H9 (cell line): Measurements from ENCODE around the gene LYSET. TPM values are rescaled to one million over a fixed set of nuclear protein-coding genes. Genes with fewer than 3 reads are reported as not detected.

Source experiments
- DNase-seq: peaks from one replicate; pipeline ENCODE4 v3.0.0-alpha.2; 2017
- H2AFZ ChIP-seq: one replicate; pipeline ENCODE4 v1.6.1; 2013; ENCODE audit warnings: mild to moderate bottlenecking, low read length, control low read depth, moderate library complexity
- H2AK5ac ChIP-seq: 2 replicates; pipeline ENCODE4 v1.6.1; 2013; ENCODE audit warnings: low read length, control low read depth, mixed read lengths; ENCODE audit not compliant: insufficient read length
- H2BK120ac ChIP-seq: one replicate; pipeline ENCODE4 v1.6.1; 2013; ENCODE audit warnings: low read depth, mild to moderate bottlenecking, low read length, control low read depth, inconsistent platforms; ENCODE audit not compliant: poor library complexity, severe bottlenecking
- H2BK12ac ChIP-seq: 2 replicates; pipeline ENCODE4 v1.6.1; 2013; ENCODE audit warnings: low read length, control low read depth, mixed read lengths, low read depth; ENCODE audit not compliant: insufficient read length
- H2BK15ac ChIP-seq: 2 replicates; pipeline ENCODE4 v1.6.1; 2013; ENCODE audit warnings: low read depth, low read length, control low read depth
- H2BK20ac ChIP-seq: one replicate; pipeline ENCODE4 v1.6.1; 2013; ENCODE audit warnings: low read depth, mild to moderate bottlenecking, low read length, control low read depth, inconsistent platforms; ENCODE audit not compliant: poor library complexity, severe bottlenecking
- H2BK5ac ChIP-seq: 2 replicates; pipeline ENCODE4 v1.6.1; 2013; ENCODE audit warnings: low read length, control low read depth, mixed read lengths; ENCODE audit not compliant: insufficient read length
- H3K14ac ChIP-seq: 2 replicates; pipeline ENCODE4 v1.6.1; 2013; ENCODE audit warnings: low read length, control low read depth; ENCODE audit not compliant: insufficient read depth
- H3K18ac ChIP-seq: 2 replicates; pipeline ENCODE4 v1.6.1; 2013; ENCODE audit warnings: low read depth, mild to moderate bottlenecking, mixed read lengths, low read length, control low read depth; ENCODE audit not compliant: insufficient read length
- H3K23ac ChIP-seq: 2 replicates; pipeline ENCODE4 v1.6.1; 2013; ENCODE audit warnings: low read length, control low read depth, mixed read lengths, low read depth; ENCODE audit not compliant: insufficient read length
- H3K23me2 ChIP-seq: 2 replicates; pipeline ENCODE4 v1.6.1; 2013; ENCODE audit warnings: low read depth, mild to moderate bottlenecking, mixed read lengths, low read length, control low read depth; ENCODE audit not compliant: insufficient read length, poor library complexity, severe bottlenecking
- H3K27ac ChIP-seq: 2 replicates; pipeline ENCODE4 v1.5.1; 2013; ENCODE audit warnings: low read length, control low read depth, mixed read lengths, low read depth; ENCODE audit not compliant: insufficient read length
- H3K27me3 ChIP-seq: 2 replicates; pipeline ENCODE4 v1.6.1; 2013; ENCODE audit warnings: low read length, control low read depth, inconsistent platforms; ENCODE audit not compliant: insufficient read depth
- H3K4ac ChIP-seq: 2 replicates; pipeline ENCODE4 v1.6.1; 2013; ENCODE audit warnings: low read depth, mild to moderate bottlenecking, control low read depth, inconsistent platforms, low read length, moderate library complexity
- H3K4me1 ChIP-seq: 2 replicates; pipeline ENCODE4 v1.6.1; 2013; ENCODE audit warnings: low read length, control low read depth, inconsistent platforms; ENCODE audit not compliant: insufficient read depth
- H3K4me2 ChIP-seq: 2 replicates; pipeline ENCODE4 v1.6.1; 2013; ENCODE audit warnings: low read length, control low read depth, mixed read lengths; ENCODE audit not compliant: insufficient read length, insufficient read depth
- H3K56ac ChIP-seq: 2 replicates; pipeline ENCODE4 v1.6.1; 2013; ENCODE audit warnings: low read depth, mild to moderate bottlenecking, mixed read lengths, low read length, control low read depth; ENCODE audit not compliant: insufficient read length
- H3K79me1 ChIP-seq: 2 replicates; pipeline ENCODE4 v1.6.1; 2013; ENCODE audit warnings: low read depth, mild to moderate bottlenecking, moderate library complexity, low read length, control low read depth, inconsistent platforms; ENCODE audit not compliant: insufficient read depth, poor library complexity, severe bottlenecking
- H3K79me2 ChIP-seq: 2 replicates; pipeline ENCODE4 v1.6.1; 2013; ENCODE audit warnings: low read length, control low read depth, inconsistent platforms; ENCODE audit not compliant: insufficient read depth
- H3K9ac ChIP-seq: 2 replicates; pipeline ENCODE4 v1.6.1; 2013; ENCODE audit warnings: low read length, control low read depth, mixed read lengths; ENCODE audit not compliant: insufficient read length; ENCODE audit errors: extremely low read depth
- H3K9me3 ChIP-seq: one replicate; pipeline ENCODE4 v1.6.1; 2013; ENCODE audit warnings: low read depth, low read length, inconsistent platforms; ENCODE audit not compliant: control insufficient read depth
- H3T11ph ChIP-seq: one replicate; pipeline ENCODE4 v1.6.1; 2013; ENCODE audit warnings: mild to moderate bottlenecking, low read length, control low read depth, inconsistent platforms
- H4K20me1 ChIP-seq: one replicate; pipeline ENCODE4 v1.6.1; 2013; ENCODE audit not compliant: control insufficient read depth, insufficient read length, insufficient read depth
- H4K5ac ChIP-seq: 2 replicates; pipeline ENCODE4 v1.6.1; 2013; ENCODE audit warnings: low read depth, mild to moderate bottlenecking, mixed read lengths, low read length, control low read depth; ENCODE audit not compliant: insufficient read length
- H4K8ac ChIP-seq: replicated peaks from 2 replicates; pipeline ENCODE4 v1.6.1; 2013; ENCODE audit warnings: low read length, control low read depth, mixed read lengths, low read depth; ENCODE audit not compliant: insufficient read length
- H4K91ac ChIP-seq: 2 replicates; pipeline ENCODE4 v1.6.1; 2013; ENCODE audit warnings: low read depth, mild to moderate bottlenecking, moderate library complexity, mixed read lengths, low read length, control low read depth; ENCODE audit not compliant: insufficient read length
- H3K27ac Mint-ChIP-seq, 3 experiments: 2 replicates in 2 of 3; 3 replicates in 1 of 3; pipeline ENCODE4 v1.8.0; 2020 to 2021; ENCODE audit warnings: mixed read lengths in 3 of 3, mild to moderate bottlenecking in 1 of 3, moderate library complexity in 1 of 3
- H3K27me3 Mint-ChIP-seq: 2 replicates; pipeline ENCODE4 v1.8.0; 2021; ENCODE audit warnings: low read depth, mild to moderate bottlenecking, moderate library complexity, mixed read lengths
- H3K36me3 Mint-ChIP-seq, 3 experiments: 2 replicates in 2 of 3; 3 replicates in 1 of 3; pipeline ENCODE4 v1.8.0; 2020 to 2021; ENCODE audit warnings: low read depth in 3 of 3, mixed read lengths in 3 of 3; ENCODE audit not compliant: insufficient read depth in 1 of 3
- H3K4me1 Mint-ChIP-seq, 2 experiments: 2 replicates each; pipeline ENCODE4 v1.8.0; 2020; ENCODE audit warnings: mixed read lengths in 2 of 2
- H3K4me3 Mint-ChIP-seq, 2 experiments: 2 replicates in 1 of 2; 3 replicates in 1 of 2; pipeline ENCODE4 v1.8.0; 2020 to 2021; ENCODE audit warnings: mild to moderate bottlenecking in 2 of 2, mixed read lengths in 2 of 2, moderate library complexity in 1 of 2
- H3K9me3 Mint-ChIP-seq, 2 experiments: 2 replicates in 1 of 2; 3 replicates in 1 of 2; pipeline ENCODE4 v1.8.0; 2020; ENCODE audit warnings: mild to moderate bottlenecking in 2 of 2, mixed read lengths in 2 of 2, moderate library complexity in 1 of 2
- CTCF ChIP-seq: fragments of 200-600 bp; sonication (generic); conservative IDR thresholded peaks from 3 replicates; pipeline ENCODE4 v1.8.0; 2021; ENCODE audit warnings: antibody characterized with exemption, mild to moderate bottlenecking
- WGBS: extraction: QIAGEN DNeasy Blood & Tissue Kit; methylation state at CpG from one replicate; pipeline ENCODE4 v1.1.7; 2013; ENCODE audit warnings: missing lambda C conversion rate, low lambda C conversion rate, mixed read lengths; ENCODE audit not compliant: insufficient read length; ENCODE audit errors: extremely low coverage; 5-methylcytosine and 5-hydroxymethylcytosine counted together
- total RNA-seq: library from RNA; stranded (reverse); gene quantifications from 2 replicates; pipeline ENCODE4 v1.2.1, GENCODE V29; 2021

LYSET gene
- total RNA-seq, 1 experiment from 2014 or later: 26.1 TPM

GRCh38 chr14:93186466-93186865 lies 1.3 kb downstream of the LYSET start:
- H3K27ac Mint-ChIP-seq: no peak overlapping the region
- DNase-seq: no peak

More at GRCh38 chr14:93186466-93186865, 1.3 kb downstream of the LYSET start:
- Histone ChIP-seq H3K27me3 (no peaks in the 10 kb centered on the region), H3K9ac (no peak overlapping the region), H3K18ac (no peak overlapping the region), H3K23me2 (peaks cover 3% of the 10 kb centered on the region), H3K23ac (no peak overlapping the region), H4K5ac (no peak overlapping the region), H2BK5ac (no peak overlapping the region), H2BK15ac (no peak overlapping the region), H2BK20ac (no peak overlapping the region), H2BK12ac (no peak overlapping the region), H3K79me2 (no peaks in the 10 kb centered on the region; the same call in 1 of the 2 replicates), H2AK5ac (no peak overlapping the region), H3T11ph (no peak overlapping the region), H3K14ac (no peak overlapping the region), H4K91ac (no peak overlapping the region), H4K20me1 (no peaks in the 10 kb centered on the region), H4K8ac (no peak overlapping the region), H2AFZ (no peak overlapping the region), H3K79me1 (peaks cover 9% of the 10 kb centered on the region), H3K27ac (no peak overlapping the region), H3K9me3 (no peaks in the 10 kb centered on the region), H3K4me1 (no peaks in the 10 kb centered on the region), H2BK120ac (no peak overlapping the region), H3K56ac (no peak overlapping the region), H3K4ac (no peak overlapping the region), H3K4me2 (no peak overlapping the region)
- no peak for TF ChIP-seq CTCF
- no peaks in the 10 kb centered on the region for H3K27me3 Mint-ChIP-seq
- peaks cover 3 to 38% (median 34%) of the 10 kb centered on the region in 3 experiments; a peak in 6 of 7 replicates for H3K36me3 Mint-ChIP-seq
- peaks cover 11 to 18% of the 10 kb centered on the region in 2 experiments for H3K4me1 Mint-ChIP-seq
- peak overlapping the region; percentile 73 to 93 for H3K4me3 Mint-ChIP-seq
- H3K9me3 Mint-ChIP-seq: no peaks in the 10 kb centered on the region
- no CpG with 5 or more reads among the region's 6 CpGs for WGBS
